NCI-H2227 treated with DMSO at 0.1 percent for 48 hours (cell line): ENCODE measurements around the gene RITA1.

ENCODE experiments used
- DNase-seq: peaks from one replicate; lab custom pipeline; 2025; lab: John Stamatoyannopoulos, UW

RITA1 gene

DNA sequence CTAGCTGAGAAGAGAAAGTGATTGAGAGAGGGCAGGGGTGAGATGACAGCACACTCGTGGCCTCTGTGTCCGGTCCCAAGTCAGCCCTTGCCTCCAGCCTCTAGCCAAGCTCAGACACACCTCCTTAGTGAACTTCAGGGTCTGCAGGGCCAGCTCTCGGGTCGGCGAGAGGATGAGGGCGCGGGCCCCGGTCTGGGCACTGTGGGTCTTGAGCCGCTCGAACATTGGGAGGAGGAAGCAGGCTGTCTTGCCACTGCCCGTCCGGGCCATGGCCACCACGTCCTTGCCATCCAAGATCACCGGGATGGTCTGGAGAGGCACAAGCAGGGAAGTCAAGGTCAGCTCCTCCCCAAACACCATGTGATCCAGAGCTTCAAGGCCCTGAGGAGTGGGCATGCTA lies 6.5 kb upstream of the RITA1 start:
- DNase-seq: no peak

DNA sequence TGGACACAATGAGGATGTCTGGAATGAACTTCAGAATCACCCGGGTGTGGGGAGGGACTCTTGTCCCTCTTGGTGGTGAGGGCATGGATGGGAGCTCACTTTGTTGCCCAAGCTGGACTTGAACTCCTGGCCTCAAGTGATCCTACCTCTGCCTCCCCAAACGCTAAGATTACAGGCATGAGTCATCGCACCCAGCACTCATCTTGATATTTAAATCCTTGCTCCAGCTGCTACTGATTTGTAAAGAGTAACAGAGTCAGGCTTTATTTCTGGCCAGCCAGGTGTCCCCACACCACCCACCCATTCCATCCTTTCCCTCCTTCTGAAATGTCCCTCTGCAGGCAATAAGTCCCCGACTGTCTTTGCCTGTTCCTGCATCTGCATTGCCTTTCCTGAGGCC lies 5.2 kb upstream of the RITA1 start:
- DNase-seq: no peak

DNA sequence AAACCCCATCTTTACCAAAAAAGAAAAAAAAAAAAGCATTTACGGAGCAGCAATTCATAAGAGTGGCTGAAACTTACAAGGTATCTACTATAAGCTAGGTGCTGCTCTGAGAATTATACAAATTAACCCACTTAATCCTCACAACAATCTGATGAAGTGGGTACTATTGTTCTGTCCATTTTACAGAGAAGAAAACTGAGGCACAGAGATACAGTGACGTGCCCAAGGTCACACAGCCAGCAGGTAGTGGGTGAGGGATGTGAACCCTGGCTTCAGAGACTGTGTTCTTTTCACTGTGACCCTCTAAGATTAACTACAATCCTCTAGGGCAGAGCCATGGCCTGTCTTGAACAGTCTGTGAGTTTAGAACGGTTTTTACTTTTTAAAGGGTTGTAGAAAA lies 3.5 kb upstream of the RITA1 start:
- no peak for DNase-seq

DNA sequence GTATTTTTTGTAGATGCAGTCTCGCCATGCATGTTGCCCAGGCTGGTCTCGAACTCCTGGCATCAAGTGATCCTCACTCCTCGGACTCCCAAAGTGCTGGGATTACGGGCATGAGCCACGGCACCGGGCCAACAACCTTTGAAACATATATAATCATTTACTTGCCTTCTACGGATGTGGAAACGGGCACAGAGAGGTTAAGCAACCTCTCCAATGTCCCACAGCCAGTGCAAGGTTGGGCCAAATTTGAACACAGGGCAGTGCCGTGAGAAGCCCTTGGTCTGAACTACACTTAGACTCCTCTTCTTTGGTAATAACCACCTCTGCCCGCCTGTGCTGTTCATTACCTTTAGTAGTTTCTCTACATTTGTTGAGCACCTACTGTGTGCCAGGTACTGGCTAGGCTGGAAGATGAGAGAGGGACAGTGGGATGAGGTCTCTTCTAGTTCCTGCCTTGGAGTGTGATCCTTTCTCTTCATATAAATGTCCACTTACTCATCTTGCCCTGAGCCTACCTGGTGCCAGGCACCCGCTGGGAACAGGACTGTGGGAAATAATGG lies 2.4 kb upstream of the RITA1 start:
- no peak for DNase-seq

DNA sequence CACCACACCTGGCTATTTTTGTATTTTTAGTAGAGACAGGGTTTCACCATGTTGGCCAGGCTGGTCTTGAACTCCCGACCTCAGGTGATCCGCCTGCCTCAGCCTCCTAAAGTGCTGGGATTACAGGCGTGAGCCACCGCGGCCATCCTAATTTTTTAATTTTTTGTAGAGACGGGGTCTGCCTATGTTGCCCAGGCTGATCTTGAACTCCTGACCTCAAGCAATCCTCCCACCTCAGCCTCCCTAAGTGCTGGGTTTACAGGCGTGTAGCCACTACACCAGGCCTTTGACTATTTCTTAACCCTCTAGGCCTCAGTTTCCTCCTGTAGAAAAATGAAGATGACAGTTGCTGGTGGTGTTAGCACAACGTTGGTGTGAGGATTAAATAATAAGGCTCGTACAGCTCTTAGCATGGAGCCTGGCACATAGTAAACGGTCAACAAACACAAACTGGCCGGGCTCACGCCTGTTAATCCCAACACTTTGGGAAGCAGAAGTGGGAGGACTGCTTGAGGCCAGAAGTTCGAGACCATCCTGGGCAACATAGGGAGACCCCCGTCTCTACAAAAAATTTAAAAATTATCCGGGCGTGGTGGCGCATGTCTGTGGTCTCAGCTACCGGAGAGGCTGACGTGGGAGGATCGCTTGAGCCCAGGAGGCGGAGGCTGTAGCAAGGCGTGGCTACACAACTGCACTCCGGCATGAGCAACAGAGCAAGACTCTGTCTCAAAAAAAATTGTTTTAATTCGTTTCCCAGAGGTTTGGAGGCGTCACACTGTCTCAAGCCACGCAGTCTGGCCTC lies 1.2 kb upstream of the RITA1 start:
- no peak for DNase-seq

DNA sequence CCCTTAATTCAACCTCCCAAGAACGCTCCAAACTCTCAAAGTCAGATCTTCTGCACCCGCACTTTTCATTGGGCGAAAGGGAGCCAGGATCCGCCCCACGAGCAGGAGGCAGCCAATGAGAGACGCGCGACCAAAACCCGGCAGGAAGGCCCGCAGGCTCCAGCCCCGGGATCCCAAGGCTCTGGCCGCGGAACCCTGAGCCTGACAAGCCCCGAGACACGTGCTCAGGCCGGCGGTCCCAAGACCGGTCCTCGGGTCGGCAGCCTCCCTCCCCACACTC lies 681 bp upstream of the RITA1 start:
- DNase-seq: peak; percentile 78

DNA sequence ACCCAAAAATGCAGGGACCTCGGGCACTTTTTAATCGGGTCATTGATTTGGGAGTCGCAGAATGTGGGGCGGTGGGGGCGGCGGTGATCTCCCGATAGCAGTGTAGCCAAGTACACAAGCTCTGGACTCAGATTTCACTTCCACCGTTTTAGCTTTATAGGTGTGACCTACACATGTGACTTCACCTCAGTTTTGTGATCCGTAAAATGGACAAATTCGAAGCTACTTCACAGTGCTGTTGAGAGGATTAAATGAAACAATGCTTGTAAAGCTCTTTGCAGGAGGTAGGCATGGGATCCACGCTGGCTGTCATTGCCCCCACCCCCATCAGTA lies 478 bp downstream of the RITA1 start:
- no peak for DNase-seq

DNA sequence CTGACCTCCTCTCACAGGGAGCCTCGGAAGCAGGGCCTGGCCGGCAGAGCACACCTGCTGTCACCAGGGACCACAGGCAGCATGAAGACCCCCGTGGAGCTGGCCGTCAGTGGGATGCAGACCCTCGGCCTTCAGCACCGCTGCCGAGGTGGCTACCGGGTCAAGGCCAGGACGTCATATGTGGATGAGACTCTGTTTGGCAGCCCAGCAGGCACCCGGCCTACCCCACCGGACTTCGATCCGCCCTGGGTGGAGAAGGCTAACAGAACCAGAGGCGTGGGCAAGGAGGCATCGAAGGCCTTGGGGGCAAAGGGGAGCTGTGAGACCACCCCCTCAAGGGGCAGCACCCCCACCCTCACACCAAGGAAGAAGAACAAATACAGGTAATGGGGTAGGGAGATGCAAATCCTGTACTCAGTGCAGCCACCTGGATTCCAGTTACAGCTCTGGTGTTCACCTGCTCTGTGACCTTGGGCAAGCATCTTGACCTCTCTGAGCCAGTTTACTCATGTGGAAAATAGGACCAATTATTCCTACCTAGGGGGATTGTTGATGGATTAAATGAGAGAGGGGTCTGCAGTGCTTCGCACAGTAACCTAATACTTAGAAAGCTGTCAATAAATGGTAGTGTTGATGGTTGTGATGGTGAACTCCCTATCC lies 1.3 kb downstream of the RITA1 start:
- DNase-seq: no peak

DNA sequence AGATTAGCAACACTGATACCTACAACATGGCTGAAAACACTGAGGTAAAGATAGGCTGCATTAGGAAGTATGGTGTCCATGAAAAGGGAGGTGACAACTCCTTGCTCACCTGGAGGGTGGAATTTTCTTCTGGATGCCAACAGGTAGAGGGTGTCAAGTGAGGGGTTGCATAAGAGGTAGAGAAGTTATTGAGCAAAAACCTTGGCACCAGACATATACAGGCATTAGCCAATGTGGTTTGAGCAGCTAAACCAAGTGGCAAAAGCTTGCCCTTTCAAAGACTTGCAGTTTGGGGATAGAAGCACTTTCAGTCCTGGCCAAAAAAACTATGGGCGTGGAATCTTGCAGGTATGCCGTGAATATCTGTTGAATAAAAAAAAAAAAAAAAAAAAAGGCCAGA lies 3.8 kb downstream of the RITA1 start:
- no peak for DNase-seq

DNA sequence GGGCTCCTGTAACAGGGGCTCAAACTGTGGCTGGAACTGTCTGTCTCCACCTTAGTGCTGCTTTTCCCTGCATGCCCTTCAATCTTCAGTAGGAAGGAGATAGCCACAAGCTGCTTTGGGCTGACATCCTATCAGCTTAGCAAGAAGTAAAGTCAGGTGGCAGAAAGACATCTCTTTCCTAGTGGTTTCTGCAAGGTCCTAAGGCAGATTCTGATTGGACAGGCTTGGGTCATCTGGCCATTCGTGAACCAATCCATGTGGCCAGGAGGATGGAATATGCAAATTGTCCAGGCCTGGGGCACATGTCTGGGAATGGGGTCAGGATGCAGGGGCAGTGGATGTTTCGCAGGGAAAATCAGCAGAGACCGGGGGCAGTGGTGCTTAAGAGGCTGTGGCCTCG lies 5.2 kb downstream of the RITA1 start:
- DNase-seq: no peak

DNA sequence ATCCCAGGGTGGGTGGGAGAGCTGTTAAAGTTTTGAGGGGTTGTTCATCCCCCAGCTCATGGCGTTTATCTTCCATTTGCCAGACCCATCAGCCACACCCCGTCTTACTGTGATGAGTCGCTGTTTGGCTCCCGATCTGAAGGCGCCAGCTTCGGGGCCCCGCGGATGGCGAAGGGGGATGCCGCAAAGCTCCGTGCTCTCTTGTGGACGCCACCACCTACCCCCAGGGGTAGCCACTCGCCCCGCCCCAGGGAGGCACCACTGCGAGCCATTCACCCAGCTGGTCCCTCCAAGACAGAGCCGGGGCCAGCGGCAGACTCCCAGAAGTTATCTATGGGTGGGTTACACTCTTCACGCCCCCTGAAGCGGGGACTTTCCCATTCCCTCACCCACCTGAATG lies 5.7 kb downstream of the RITA1 start:
- no peak for DNase-seq

DNA sequence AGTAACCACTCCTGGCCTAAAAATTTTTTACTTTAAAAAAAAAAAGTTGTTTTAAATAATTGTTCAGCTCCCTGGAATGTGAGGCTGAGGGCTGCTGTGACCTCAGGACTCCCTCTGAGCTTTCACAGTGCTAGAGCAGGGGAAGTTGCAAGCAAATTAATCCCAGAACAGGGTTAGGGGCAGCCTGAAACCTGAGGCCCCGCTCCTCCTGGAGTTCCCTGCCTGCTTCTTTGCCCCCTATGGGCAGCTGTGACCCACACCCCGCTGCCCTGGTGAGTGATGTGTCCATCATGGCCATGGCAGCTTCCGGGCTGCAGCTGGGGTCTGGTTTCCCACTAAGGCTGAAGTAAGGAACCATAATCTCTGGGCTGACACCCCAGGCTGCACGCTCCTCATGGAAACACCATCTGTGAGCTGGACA lies 9.5 kb downstream of the RITA1 start:
- DNase-seq: no peak

DNA sequence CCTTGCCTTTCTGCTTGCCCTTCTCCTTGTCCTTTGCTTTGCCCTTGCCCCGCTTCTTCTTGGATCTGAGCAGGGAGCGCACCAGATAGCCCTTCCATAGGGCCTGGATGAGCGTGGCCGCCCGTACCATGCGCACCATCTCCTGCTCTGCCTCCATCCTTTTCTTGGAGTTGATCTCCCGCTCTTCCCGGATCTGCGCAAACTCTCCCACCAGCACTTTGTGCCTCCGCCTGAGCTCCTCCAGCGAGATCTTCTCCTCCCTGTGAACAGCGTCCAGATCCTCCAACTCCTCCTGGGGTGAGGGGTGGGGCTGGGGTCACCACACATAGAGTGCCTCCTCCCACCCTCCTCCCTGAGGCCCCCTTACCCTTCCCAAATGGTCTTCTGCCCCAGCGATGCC lies 10.1 kb downstream of the RITA1 start:
- no peak for DNase-seq

DNA sequence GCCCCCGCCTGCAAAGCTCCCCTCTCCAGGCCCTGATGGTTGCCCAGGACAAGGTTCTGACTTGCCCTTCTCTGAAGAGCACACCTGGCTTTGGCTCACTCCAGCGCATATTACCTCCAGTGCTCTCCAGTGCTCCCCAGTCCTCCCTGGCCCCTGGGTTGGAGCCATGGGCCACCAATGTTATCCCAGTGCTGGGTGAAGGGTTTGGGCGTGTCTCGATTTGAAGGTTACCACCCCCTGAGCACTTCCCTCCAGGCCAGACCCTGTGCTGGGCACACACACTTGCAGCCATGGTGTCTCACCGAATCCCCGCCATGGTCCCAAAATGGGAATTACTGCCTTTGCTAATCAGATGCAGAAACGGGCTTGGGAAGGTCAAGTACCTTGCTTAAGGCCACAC lies 11.1 kb downstream of the RITA1 start:
- DNase-seq: no peak

DNA sequence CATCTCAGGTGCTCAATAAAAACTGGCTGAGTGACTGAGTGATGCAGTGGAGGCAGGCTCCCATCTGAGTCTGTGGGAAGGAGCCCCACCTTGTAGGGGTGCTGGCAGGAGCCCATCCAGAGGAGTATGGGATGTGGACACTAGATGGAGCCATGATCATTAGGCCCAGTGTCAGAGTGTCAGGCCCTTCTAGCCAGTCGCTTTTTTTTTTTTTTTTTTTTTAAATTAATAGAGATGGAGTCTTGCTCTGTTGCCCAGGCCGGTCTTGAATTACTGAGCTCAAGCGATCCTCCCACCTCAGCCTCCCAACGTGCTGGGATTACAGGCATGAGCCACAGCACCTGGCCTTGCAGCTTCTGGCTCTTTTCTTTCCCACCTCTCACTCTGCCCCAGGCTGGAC lies 11.5 kb downstream of the RITA1 start:
- DNase-seq: no peak

DNA sequence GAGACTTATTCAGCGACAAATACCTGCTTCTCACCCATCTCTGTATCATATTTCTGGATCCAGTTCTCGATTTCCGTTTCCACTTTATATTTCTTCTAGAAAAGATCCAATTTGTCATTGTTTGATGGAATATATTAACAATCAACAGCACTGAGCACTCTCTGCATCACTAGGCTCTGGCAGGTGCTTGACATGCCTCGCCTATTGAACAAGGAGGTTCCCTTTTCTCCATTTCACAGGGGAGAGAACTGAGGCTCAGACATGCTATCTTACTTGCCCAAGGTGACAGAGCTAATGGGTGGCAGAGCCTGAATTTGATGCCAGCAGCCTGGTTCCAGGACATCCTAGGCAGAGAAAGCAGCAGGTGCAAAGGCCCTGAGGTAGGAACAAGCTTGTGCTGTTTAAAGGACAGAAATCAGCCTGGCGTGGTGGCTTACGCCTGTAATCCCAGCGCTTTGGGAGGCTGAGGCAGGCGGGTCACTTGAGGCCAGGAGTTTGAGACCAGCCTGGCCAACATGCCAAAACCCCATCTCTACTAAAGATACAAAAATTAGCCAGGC lies 12.1 kb downstream of the RITA1 start:
- DNase-seq: no peak

DNA sequence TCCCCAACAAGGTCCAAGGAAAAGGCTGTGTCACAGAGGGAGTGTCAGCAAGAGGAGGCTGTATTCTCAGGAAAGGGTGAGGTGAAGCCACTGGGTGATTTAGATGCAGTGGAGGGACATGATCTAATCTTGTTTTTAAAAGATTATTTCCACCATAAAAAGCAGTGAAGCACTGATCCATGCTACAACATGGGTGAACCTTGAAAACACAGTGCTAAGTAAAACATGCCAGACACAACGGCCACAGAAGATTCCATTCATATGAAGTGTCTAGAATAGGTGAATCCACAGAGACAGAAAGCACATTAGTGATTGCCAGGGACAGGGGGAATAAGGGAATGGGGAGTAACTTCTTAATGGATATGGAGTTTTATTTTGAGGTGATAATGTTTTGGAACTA lies 12.8 kb downstream of the RITA1 start:
- no peak for DNase-seq

DNA sequence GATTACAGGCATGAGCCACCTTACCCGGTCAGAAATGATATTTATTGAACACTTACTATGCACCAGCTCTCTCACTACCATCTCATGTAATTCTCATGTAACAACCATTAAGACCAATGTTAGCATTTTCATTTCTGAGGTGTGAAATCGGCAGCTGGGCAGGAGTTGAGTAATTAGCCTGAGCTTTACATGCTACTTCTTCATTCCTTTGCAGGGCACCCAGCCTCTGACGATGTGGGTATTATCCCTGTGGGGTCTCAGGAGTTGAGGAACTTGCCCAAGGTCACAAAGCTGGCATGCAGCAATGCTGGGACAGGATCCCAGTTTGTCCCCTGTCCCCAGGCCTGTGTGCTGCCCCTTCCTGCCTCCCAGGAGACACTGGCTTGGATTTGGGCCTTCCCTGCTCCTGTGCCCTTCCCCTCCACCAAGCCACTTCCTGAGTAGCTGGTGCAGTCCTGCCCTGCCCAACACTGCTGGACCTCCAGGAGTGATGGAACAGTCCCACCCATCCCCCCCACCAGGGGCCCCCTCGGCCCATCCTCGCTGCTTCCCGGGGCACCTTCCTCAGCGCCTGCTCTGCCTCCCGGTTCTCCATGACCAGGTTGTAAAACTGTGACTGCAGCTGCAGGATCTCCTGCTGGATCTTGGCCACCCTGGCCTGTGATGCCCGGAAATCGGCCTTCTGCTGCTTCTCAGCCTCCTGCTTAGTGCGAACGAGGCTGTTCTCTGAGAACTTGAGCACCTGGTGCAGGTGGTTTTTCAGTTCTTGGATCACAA lies 14.7 kb downstream of the RITA1 start:
- no peak for DNase-seq

DNA sequence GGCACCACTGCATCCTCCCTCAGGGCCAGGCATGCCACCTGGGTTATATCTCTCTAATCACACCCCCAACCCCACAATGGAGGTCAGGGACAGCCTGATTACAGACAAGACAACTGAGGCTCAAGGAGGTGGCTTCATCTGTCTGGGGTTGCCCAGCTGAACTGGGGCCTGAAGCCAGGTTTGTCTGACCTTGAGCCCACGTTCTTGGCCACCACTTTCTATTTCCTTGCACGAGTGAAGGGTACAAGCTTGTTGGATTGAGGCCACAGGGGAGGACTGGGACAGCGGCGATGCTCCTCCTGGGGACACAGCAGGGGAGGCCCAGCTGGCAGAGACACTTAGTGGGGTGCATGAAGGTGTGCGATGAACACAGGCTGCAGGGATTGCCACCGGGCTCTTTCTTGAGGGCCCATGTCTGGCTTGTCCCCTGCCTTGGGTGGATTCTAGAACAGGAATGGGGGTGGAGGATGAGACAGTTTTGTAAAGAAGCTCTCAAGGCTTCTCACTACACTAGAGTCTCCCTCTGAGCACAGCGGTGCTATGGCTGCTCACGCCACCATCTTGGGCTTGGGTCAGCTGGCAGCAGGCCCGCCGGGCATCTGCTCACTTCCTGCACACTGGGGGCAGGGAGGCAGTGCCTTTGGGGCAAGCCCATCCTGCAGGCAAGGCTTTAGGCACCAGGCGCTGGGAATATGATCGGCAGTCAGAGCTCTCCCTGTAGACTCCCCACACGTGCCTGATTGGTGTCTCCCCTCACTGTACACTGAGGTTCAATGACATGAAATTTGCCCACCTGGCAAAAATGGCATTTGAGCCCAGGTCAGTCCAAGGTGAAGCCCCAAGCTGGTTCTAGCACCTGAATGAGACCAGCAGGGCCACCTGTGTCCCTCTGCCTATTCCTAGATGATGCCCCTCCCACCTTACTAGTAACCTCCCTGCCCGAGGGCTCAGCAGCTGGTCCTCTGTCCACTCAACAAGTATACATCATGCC lies 16.0 kb downstream of the RITA1 start:
- DNase-seq: no peak

DNA sequence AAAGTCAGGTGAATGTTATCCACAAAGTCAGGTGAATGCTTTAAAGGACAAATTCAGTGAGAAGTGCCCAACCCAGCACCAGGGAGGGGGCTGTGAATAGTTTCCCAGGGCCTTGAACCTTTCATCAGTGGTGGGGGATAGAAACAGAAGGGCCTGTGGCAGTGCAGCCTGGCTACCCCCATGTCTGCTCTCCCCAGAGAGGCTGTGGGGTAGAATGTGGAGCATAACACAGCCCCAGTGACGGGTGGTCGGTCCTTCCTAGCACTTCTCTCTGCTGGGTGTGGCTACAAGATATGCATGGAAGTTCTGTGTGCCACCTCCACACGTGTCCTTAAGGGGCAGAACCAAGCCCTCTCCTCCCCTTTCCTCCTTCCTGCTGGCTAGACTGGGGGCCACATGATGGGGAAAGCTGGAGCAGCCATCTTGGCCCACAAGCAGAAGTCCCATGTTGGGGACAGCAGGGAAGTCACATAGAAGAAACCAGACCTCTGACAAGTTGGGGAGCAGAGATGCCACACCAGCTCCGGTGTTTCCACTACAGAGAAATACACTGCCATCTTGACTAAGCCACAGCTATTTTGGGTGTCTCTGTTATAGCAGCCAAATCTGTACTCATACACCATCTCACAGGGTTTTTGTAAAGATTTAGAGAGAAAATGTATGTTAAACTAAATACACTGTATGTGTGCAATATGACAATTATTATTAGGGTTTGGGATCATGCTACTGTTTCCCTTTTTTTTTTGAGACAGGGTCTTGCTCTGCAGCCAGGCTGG lies 17.0 kb downstream of the RITA1 start:
- no peak for DNase-seq
